ENCODE results near the gene RASL12.

Gene RASL12

GRCh38 chr15:65037309-65037708 is 30.5 kb downstream of the RASL12 start:
- no peak for TF ChIP-seq CTCF (IDR thresholded peaks at IDR 0.05; ENCODE audit: control insufficient read depth, extremely low read depth, insufficient read depth)
- no peak for DNase-seq (ENCODE audit: low read depth)
- no peak overlapping the region for H3K4me3 ChIP-seq (ENCODE audit: low read depth, low read length)

- H3K4me3 ChIP-seq (ENCODE audit: low read depth, low read length): no peak overlapping the region
- no peak for DNase-seq (ENCODE audit: low read depth)
- no peak for TF ChIP-seq CTCF (IDR thresholded peaks at IDR 0.05; ENCODE audit: control insufficient read depth, extremely low read depth, insufficient read depth)
These were observed 33.1 kb downstream of the RASL12 start for GRCh38 chr15:65034719-65035118.

GRCh38 chr15:65033659-65034269 is 34.0 kb downstream of the RASL12 start:
- no peak overlapping the region for H3K4me3 ChIP-seq (ENCODE audit: low read depth, low read length)
- DNase-seq (ENCODE audit: low read depth): no peak
- peak; percentile 56 for TF ChIP-seq CTCF (IDR thresholded peaks at IDR 0.05; ENCODE audit: control insufficient read depth, extremely low read depth, insufficient read depth)

GRCh38 chr15:65032801-65033537 is 34.8 kb downstream of the RASL12 start:
- DNase-seq (ENCODE audit: low read depth): peak; percentile 74
- peak; percentile 76 for TF ChIP-seq CTCF (IDR thresholded peaks at IDR 0.05; ENCODE audit: control insufficient read depth, extremely low read depth, insufficient read depth)
- no peak overlapping the region for H3K4me3 ChIP-seq (ENCODE audit: low read depth, low read length)

- TF ChIP-seq CTCF (IDR thresholded peaks at IDR 0.05; ENCODE audit: control insufficient read depth, extremely low read depth, insufficient read depth): no peak
- no peak for DNase-seq (ENCODE audit: low read depth)
- H3K4me3 ChIP-seq (ENCODE audit: low read depth, low read length): peak overlapping the region; percentile 88
These were observed 38.0 kb downstream of the RASL12 start for GRCh38 chr15:65029736-65030208.

- DNase-seq (ENCODE audit: low read depth): no peak
- H3K4me3 ChIP-seq (ENCODE audit: low read depth, low read length): peak within 1 kb of the TSS; percentile 88
- peak; percentile 3; the same call in 1 of the 2 replicates for TF ChIP-seq CTCF (IDR thresholded peaks at IDR 0.05; ENCODE audit: control insufficient read depth, extremely low read depth, insufficient read depth)
These were observed 38.7 kb downstream of the RASL12 start, which contains the start of gene MTFMT for GRCh38 chr15:65028921-65029735. TSS of gene MTFMT (minus strand) at chr15:65029639. CDS start at chr15:65029613, 26 bp downstream.
